SK-N-MC (cell line): ENCODE results near the gene TOMM40.
"Not testable (repeated sequence)": the region's sequence is repeated elsewhere in the genome, so short reads cannot be mapped to it uniquely, and the experiment has no call there.

Source experiments
- EZH2 ChIP-seq: fragments of 200-600 bp; sonication (generic); IDR thresholded peaks from one replicate; pipeline ENCODE4 v1.6.1; 2017; ENCODE audit warnings: antibody characterized with exemption
- POLR2AphosphoS5 ChIP-seq: IDR thresholded peaks from 2 replicates; pipeline ENCODE4 v1.6.1; 2012; ENCODE audit warnings: mild to moderate bottlenecking, low read depth, low read length, borderline replicate concordance

- not testable (repeated sequence) for TF ChIP-seq POLR2AphosphoS5, EZH2
These were observed 20.8 kb downstream of the TOMM40 start for GRCh38 chr19:44911896-44912295.
